A673 (cell line): ENCODE data around the gene TMEM263.

Source experiments
- EZH2 ChIP-seq: fragments of 200-600 bp; sonication (generic); IDR thresholded peaks from 2 replicates; pipeline ENCODE4 v1.6.1; 2017; ENCODE audit warnings: borderline replicate concordance, low read depth, mild to moderate bottlenecking, mixed read lengths, antibody characterized with exemption, low read length; ENCODE audit not compliant: poor library complexity, severe bottlenecking
- TF ChIP-seq, protein P1 (sequence below): fragments of 300-800, 200-600 bp; sonication (generic); conservative IDR thresholded peaks from 2 replicates; pipeline ENCODE4 v1.5.1; 2017; ENCODE audit warnings: low read depth, mild to moderate bottlenecking, antibody characterized with exemption, low read length, moderate library complexity, mixed read lengths

DNA sequence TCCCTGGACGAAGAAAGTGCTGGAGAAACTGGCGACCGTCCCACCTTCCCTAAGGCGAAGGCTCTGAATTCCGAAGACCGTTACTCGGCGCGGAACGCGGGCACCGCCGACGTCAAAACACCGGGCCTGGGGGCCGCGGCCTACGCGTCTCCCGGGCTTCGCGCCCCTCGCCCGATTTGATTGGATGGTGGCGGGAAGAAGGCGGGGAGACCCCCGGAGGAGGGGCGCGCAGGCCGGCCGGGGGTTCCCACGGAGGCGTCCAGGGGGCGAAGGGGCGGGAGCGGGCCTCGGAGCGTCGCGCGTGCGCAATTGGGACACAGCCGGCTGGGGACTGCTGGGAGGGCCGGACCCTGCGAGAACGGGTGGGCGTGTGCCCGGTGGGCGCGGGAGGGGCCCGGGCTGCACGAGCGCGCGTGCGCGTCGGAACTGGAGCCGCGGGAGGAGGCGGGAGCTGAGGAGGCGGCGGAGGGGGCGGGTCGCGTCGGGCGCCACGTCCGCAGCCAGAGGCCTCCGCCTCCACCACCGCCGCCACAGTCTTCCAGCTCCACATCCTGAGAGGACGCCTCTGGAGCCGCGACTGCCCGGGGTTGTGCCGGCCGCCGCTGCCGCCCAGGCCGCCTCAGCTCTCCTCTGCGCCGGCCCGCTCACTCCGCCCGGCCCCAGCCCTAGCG is at the start of gene TMEM263:
- TF ChIP-seq, protein P1, sequence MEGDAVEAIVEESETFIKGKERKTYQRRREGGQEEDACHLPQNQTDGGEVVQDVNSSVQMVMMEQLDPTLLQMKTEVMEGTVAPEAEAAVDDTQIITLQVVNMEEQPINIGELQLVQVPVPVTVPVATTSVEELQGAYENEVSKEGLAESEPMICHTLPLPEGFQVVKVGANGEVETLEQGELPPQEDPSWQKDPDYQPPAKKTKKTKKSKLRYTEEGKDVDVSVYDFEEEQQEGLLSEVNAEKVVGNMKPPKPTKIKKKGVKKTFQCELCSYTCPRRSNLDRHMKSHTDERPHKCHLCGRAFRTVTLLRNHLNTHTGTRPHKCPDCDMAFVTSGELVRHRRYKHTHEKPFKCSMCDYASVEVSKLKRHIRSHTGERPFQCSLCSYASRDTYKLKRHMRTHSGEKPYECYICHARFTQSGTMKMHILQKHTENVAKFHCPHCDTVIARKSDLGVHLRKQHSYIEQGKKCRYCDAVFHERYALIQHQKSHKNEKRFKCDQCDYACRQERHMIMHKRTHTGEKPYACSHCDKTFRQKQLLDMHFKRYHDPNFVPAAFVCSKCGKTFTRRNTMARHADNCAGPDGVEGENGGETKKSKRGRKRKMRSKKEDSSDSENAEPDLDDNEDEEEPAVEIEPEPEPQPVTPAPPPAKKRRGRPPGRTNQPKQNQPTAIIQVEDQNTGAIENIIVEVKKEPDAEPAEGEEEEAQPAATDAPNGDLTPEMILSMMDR, result no peak
- TF ChIP-seq EZH2, result no peak
